AG20443 (cell line): ENCODE data around the gene RWDD1.

ENCODE experiments used
- DNase-seq: peaks from one replicate; pipeline ENCODE4 v3.0.0; 2012; ENCODE audit warnings: low spot score, mixed read lengths

RWDD1 gene

GRCh38 chr6:116615937-116616736 is 44.8 kb downstream of the RWDD1 start, which contains the start of gene RSPH4A:
RSPH4A (plus strand) TSS chr6:116616479; CDS start chr6:116616624, 145 bp downstream.
- peak; percentile 96 for DNase-seq

DNA sequence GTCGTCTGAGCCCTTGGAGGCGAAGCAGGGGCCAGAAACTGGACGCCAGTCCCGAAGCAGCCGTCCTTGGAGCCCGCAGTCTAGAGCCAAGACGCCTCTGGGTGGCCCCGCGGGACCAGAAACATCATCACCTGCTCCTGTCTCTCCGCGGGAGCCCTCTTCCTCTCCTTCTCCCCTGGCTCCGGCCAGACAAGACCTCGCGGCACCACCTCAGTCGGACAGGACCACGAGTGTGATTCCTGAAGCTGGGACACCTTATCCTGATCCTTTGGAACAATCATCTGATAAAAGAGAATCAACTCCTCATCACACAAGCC is 45.4 kb downstream of the RWDD1 start:
- peak; percentile 51 for DNase-seq

GRCh38 chr6:116624036-116624805 is 52.9 kb downstream of the RWDD1 start:
- no peak for DNase-seq

DNA sequence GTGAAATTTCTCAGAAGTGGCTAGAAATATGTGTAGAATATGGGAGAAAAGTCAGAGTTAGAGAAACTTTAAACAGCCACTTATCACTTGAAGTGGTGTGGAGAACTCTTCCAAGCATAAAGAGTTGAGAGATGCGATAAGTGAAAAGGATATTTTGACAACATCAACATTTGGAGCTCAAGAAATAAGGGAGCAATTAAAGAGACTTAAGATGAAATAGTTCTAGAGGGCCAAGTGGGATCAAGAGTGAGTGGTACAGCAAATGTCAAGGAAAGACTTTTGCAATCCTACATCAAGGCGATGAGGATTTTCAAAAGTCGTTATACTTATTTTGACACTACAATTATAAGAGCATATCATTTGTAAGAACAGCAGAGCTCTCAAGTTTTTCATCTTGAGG is 54.6 kb downstream of the RWDD1 start:
- DNase-seq = no peak

DNA sequence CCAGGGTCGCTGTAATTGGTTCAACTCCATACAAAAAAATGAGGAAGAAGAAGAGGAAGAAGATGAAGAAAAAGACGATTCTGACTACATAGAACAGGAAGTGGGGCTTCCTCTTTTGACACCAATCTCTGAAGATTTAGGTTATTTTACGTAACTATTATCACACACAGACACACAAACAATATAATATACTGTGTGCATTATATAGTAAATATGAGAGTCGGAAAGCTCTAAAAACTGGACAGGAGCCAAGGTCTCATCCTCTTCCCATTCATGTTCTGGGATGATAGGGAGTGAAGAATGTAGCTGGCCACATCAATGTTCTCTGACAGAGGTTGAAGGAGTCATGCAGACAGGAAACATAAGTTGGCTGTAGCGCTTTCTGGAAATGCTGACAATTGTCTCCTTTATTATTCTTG is 58.3 kb downstream of the RWDD1 start:
- no peak for DNase-seq

- DNase-seq = no peak
These were observed 60.2 kb downstream of the RWDD1 start for GRCh38 chr6:116631379-116631990.

DNA sequence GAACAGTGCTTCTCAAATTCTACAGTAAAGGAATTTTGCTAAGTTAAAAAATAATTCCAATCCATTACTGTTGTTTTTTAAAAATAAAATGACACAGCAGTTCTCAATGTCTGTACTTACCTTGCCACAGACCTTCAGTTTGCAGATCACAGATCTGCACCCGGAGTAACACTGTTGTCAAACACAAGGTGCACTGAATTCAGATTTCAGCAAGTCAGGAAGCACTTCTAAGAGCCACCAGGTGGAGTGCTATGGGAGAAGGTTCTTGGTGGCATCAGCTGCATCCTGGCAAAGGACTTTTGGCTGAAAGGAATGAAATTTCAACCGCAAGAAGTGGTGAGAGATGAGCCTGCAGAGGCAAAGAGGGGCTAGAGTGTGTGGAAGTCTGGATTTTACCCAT is 62.4 kb downstream of the RWDD1 start:
- no peak for DNase-seq
